UCSD-AML1 (cell line): ENCODE data around the gene CORT.
"Not testable (repeated sequence)": the region's sequence is repeated elsewhere in the genome, so short reads cannot be mapped to it uniquely, and the experiment has no call there.

Source experiments
- DNase-seq: peaks from one replicate; lab custom pipeline; 2025; ENCODE audit not compliant: unreplicated experiment; lab: John Stamatoyannopoulos, UW

The CORT gene

GRCh38 chr1:10449751-10450150, at the start of gene CORT:
Gene CORT (plus strand): TSS chr1:10450031. CDS start chr1:10450224, 193 bp downstream.
- DNase-seq, result no peak

- DNase-seq, result no peak
These were observed 48.5 kb upstream of the CORT start for GRCh38 chr1:10401281-10401680.

GRCh38 chr1:10402729-10403274, 47.0 kb upstream of the CORT start:
- no peak for DNase-seq

GRCh38 chr1:10407201-10407600, 42.6 kb upstream of the CORT start:
- no peak for DNase-seq

GRCh38 chr1:10415211-10415930, 34.5 kb upstream of the CORT start:
- DNase-seq, result peak; percentile 78

GRCh38 chr1:10415967-10416366, 33.9 kb upstream of the CORT start:
- not testable (repeated sequence) for DNase-seq

GRCh38 chr1:10418741-10419140, 31.1 kb upstream of the CORT start:
- not testable (repeated sequence) for DNase-seq

- no peak for DNase-seq
These were observed 30.5 kb upstream of the CORT start for GRCh38 chr1:10419351-10419750.

- DNase-seq, result no peak
These were observed 28.2 kb upstream of the CORT start for GRCh38 chr1:10421637-10422036.

- no peak for DNase-seq
These were observed 25.8 kb upstream of the CORT start for GRCh38 chr1:10424034-10424433.

GRCh38 chr1:10424651-10425050, 25.2 kb upstream of the CORT start:
- no peak for DNase-seq

- not testable (repeated sequence) for DNase-seq
These were observed 23.9 kb upstream of the CORT start for GRCh38 chr1:10425826-10426534.

- DNase-seq, result not testable (repeated sequence)
These were observed 23.3 kb upstream of the CORT start for GRCh38 chr1:10426535-10426848.

GRCh38 chr1:10428984-10429383, 20.8 kb upstream of the CORT start:
- DNase-seq, result no peak

- no peak for DNase-seq
These were observed 20.0 kb upstream of the CORT start for GRCh38 chr1:10429868-10430215.

GRCh38 chr1:10430216-10431069, 19.4 kb upstream of the CORT start, which contains the start of gene CENPS:
Gene CENPS (plus strand): TSS chr1:10430433. CDS start chr1:10430518, 85 bp downstream.
- DNase-seq, result peak; percentile 94

- no peak for DNase-seq
These were observed 18.6 kb upstream of the CORT start for GRCh38 chr1:10431070-10431730.

GRCh38 chr1:10432910-10433700, 16.7 kb upstream of the CORT start:
- DNase-seq, result no peak

GRCh38 chr1:10433790-10434189, 16.0 kb upstream of the CORT start:
- no peak for DNase-seq

GRCh38 chr1:10434590-10434989, 15.2 kb upstream of the CORT start:
- no peak for DNase-seq
